Esophagus squamous epithelium (tissue), 5 donors: ENCODE measurements around the gene PAXX. TPM values are rescaled to one million over a fixed set of nuclear protein-coding genes. Genes with fewer than 3 reads are reported as not detected.

Source experiments
- DNase-seq: peaks from one replicate; lab custom pipeline; 2025; lab: John Stamatoyannopoulos, UW
- H3K27ac ChIP-seq, 4 donors: fragments of 200-600 bp; sonication (generic); one replicate each; pipeline ENCODE4 v1.5.1; 2016 to 2019; ENCODE audit warnings: mild to moderate bottlenecking in 1 of 4
- H3K27me3 ChIP-seq, 4 donors: fragments of 200-600 bp; sonication (generic); 1 replicate in 3 of 4; 2 replicates in 1 of 4; pipeline versions ENCODE4 v1.5.1 to v1.6.0; 2017 to 2021; ENCODE audit warnings: antibody characterized with exemption in 1 of 4
- H3K36me3 ChIP-seq, 3 donors: fragments of 200-600 bp; sonication (generic); one replicate each; pipeline ENCODE4 v1.5.1; 2016 to 2019
- H3K4me1 ChIP-seq, 3 donors: fragments of 200-600 bp; sonication (generic); one replicate each; pipeline ENCODE4 v1.5.1; 2017 to 2019
- H3K4me3 ChIP-seq, 4 donors: fragments of 200-600 bp; sonication (generic); 1 replicate in 3 of 4; 2 replicates in 1 of 4; pipeline ENCODE4 v1.5.1; 2016 to 2019; ENCODE audit warnings: mild to moderate bottlenecking in 2 of 4, moderate library complexity in 1 of 4
- H3K9me3 ChIP-seq, 3 donors: fragments of 200-600 bp; sonication (generic); one replicate each; pipeline ENCODE4 v1.5.1; 2016 to 2019
- POLR2A ChIP-seq, 4 donors: fragments of 450-650 bp; IDR thresholded peaks; one replicate each; pipeline ENCODE4 v1.6.1; 2017; ENCODE audit warnings: antibody characterized with exemption in 4 of 4, mild to moderate bottlenecking in 4 of 4, moderate library complexity in 3 of 4
- WGBS, 2 donors: methylation state at CpG; one replicate each; pipeline ENCODE4 v1.1.5; 2018; 5-methylcytosine and 5-hydroxymethylcytosine counted together
- intact Hi-C: fragments of 100-400 bp; cut with DNase I; formaldehyde crosslinking; loops from one replicate; pipeline ENCODE4 v1.15.0; 2022
- total RNA-seq, 4 donors: library from RNA; depleted of rRNA; stranded (reverse); fragments of >200 nt; gene quantifications; one replicate each; pipeline ENCODE4 v1.1.0, GENCODE V29; 2016
- TF ChIP-seq, protein P1 (sequence below), 6 experiments: fragments of 450-650 bp in 4 of 6; fragments of 200-600 bp in 2 of 6; sonication (generic) in 2 of 6; IDR thresholded peaks; one replicate each; pipeline ENCODE4 v1.5.1; 2016 to 2019; ENCODE audit warnings: antibody characterized with exemption in 6 of 6, mild to moderate bottlenecking in 4 of 6, moderate library complexity in 4 of 6
- donor health status: DM: yes; HTN: yes; CAD: no.

The PAXX gene
- total RNA-seq, 4 donors from 2014 or later, result 18.3 to 56.3 (median 49.6) TPM

DNA sequence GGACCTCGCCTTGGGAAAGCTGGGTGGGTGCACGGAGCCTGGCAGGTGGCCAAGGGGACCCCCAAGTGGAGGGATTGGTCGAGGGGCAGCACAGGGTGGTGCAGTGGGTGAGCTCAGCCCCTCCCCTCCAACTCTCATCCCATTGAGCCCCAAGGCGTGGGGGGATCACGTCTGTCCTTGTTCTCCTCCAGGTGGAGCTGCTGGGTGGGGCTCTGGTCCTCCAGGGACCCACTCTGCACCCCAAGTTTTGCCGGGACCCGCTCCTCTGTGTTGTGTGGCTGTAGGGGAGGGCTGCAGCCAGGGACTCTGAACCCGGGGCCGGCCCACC is 43.2 kb downstream of the PAXX start:
- no peak for DNase-seq
- Histone ChIP-seq H3K4me3 (peak overlapping the region in 1 of 4 donors; percentile 26), H3K36me3 (peaks cover 0 to 19% (median 5%) of the 10 kb centered on the region in 3 donors), H3K9me3 (no peaks in the 10 kb centered on the region), H3K27me3 (peaks cover 0 to 11% (median 0%) of the 10 kb centered on the region in 4 donors), H3K4me1 (peaks cover 14 to 36% (median 20%) of the 10 kb centered on the region in 3 donors), H3K27ac (peak overlapping the region in 1 of 4 donors; percentile 54)
- intact Hi-C loops, result no loop called here
- 0% methylated on average over 3 of the region's 9 CpGs for WGBS, 2 donors
- TF ChIP-seq, protein P1, sequence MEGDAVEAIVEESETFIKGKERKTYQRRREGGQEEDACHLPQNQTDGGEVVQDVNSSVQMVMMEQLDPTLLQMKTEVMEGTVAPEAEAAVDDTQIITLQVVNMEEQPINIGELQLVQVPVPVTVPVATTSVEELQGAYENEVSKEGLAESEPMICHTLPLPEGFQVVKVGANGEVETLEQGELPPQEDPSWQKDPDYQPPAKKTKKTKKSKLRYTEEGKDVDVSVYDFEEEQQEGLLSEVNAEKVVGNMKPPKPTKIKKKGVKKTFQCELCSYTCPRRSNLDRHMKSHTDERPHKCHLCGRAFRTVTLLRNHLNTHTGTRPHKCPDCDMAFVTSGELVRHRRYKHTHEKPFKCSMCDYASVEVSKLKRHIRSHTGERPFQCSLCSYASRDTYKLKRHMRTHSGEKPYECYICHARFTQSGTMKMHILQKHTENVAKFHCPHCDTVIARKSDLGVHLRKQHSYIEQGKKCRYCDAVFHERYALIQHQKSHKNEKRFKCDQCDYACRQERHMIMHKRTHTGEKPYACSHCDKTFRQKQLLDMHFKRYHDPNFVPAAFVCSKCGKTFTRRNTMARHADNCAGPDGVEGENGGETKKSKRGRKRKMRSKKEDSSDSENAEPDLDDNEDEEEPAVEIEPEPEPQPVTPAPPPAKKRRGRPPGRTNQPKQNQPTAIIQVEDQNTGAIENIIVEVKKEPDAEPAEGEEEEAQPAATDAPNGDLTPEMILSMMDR (IDR thresholded peaks at IDR 0.05), result no peak
- no peak for TF ChIP-seq POLR2A (IDR thresholded peaks at IDR 0.05)

DNA sequence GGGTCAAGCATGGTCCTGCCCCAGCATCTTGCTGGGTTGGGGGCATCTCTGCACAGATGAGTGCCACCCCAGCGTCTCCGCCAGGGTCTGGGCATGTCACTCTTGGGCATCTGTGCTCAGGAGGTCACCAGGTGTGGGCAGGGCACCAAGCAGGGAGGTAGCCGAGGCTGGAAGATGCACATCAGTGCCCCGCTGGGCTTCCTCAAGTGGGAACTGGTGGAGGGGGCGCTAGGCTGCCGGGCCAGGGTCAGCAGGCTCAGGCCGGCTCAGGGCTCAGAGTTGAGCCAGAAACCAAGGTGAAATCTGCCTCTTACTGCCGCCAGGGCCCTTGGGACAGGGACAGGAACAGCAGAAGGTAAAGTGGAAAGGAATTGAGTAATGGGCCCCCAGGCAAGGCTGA is 43.7 kb downstream of the PAXX start:
- intact Hi-C loops, result no loop called here
- H3K9me3 ChIP-seq, result no peaks in the 10 kb centered on the region

DNA sequence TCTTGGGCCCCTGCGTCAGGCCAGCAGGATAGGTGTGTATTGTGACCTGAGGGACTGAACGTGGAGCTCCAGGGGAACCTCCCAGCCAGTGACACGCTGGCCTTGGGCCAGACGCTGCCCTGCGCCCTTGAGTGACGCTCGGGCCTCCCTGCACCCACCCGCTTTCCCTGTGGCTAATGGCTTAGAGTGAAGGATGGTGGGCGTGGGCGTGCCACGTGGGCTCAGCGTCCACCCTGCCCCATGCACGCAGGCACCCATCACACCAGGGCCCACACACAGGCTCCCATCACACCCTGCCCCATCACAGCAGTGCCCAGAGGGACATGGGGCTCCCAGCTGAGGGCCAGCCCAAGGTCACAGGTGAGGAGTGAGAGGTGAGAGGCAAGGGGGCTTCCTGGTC is 44.8 kb downstream of the PAXX start:
- no peaks in the 10 kb centered on the region for H3K9me3 ChIP-seq
- peaks cover 14 to 26% (median 15%) of the 10 kb centered on the region in 3 donors for H3K4me1 ChIP-seq
- H3K27ac ChIP-seq, result no peak overlapping the region
- peaks cover 0 to 23% (median 5%) of the 10 kb centered on the region in 3 donors for H3K36me3 ChIP-seq
- DNase-seq, result no peak
- 59 to 80% methylated on average over 3 to 12 of the region's 13 CpGs for WGBS, 2 donors
- peaks cover 0 to 11% (median 0%) of the 10 kb centered on the region in 4 donors for H3K27me3 ChIP-seq
- H3K4me3 ChIP-seq, result no peak overlapping the region
- intact Hi-C loops, result no loop called here
- TF ChIP-seq, protein P1 (IDR thresholded peaks at IDR 0.05), result no peak
- no peak for TF ChIP-seq POLR2A (IDR thresholded peaks at IDR 0.05)

More for the DNA sequence above, 43.7 kb downstream of the PAXX start:
- H3K27ac ChIP-seq, result no peak overlapping the region
- no peak overlapping the region for H3K4me3 ChIP-seq
- peaks cover 0 to 23% (median 5%) of the 10 kb centered on the region in 3 donors for H3K36me3 ChIP-seq
- DNase-seq, result no peak
- whole genome bisulfite sequencing, 2 donors, result no CpG with 5 or more reads among the region's 8 CpGs
- H3K4me1 ChIP-seq, result peaks cover 14 to 36% (median 15%) of the 10 kb centered on the region in 3 donors
- H3K27me3 ChIP-seq, result peaks cover 0 to 11% (median 0%) of the 10 kb centered on the region in 4 donors
- TF ChIP-seq, protein P1 (IDR thresholded peaks at IDR 0.05), result no peak
- TF ChIP-seq POLR2A (IDR thresholded peaks at IDR 0.05), result no peak

DNA sequence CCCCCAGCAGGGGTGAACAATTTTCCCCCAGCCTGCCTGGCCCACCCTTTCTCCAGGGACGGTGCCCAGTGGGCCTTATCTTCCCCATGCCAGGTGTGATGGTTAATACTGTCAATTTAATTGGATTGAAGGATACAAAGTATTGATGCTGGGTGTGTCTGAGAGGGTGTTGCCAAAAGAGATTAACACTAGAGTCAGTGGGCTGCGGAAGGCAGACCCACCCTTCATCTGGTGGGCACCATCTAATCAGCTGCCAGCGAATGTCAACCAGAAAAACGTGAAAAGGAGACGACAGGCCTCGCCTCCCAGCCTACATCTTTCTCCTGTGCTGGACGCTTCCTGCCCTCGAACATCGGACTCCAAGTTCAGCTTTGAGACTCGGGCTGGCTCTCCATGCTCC is 45.3 kb downstream of the PAXX start:
- Histone ChIP-seq H3K4me1 (peaks cover 14 to 25% (median 15%) of the 10 kb centered on the region in 3 donors), H3K36me3 (peaks cover 0 to 23% (median 5%) of the 10 kb centered on the region in 3 donors), H3K4me3 (no peak overlapping the region), H3K27ac (no peak overlapping the region), H3K27me3 (peaks cover 0 to 11% (median 0%) of the 10 kb centered on the region in 4 donors), H3K9me3 (no peaks in the 10 kb centered on the region)
- intact Hi-C loops, result no loop called here
- 85 to 89% methylated on average over 8 to 9 of the region's 10 CpGs for WGBS, 2 donors
- no peak for DNase-seq
- TF ChIP-seq, protein P1 (IDR thresholded peaks at IDR 0.05), result no peak
- no peak for TF ChIP-seq POLR2A (IDR thresholded peaks at IDR 0.05)

DNA sequence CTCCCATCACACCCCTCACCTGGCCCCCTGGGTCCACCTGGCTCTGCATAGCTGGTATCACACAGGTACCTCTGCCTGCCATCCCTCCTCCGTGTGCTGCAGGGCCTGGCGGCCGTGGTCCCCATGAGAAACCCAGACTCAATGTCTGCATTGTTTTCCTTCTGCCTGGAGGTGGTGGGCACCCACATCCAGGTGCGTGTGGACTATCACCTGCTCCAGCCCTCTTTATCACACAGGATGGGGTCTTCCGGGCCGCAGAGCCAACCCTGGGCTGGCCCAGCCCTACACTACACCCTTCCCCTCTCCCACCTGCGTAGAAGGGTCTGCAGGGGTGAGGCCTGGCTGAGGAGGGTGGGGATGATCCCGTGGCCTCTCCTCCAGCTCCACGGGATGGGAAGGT is 46.7 kb downstream of the PAXX start:
- TF ChIP-seq, protein P1 (IDR thresholded peaks at IDR 0.05), result no peak
- no peak for TF ChIP-seq POLR2A (IDR thresholded peaks at IDR 0.05)
- no peak for DNase-seq
- no peak overlapping the region for H3K27ac ChIP-seq
- H3K4me3 ChIP-seq, result no peak overlapping the region
- H3K27me3 ChIP-seq, result peaks cover 0 to 19% (median 0%) of the 10 kb centered on the region in 4 donors
- H3K36me3 ChIP-seq, result peaks cover 0 to 23% (median 5%) of the 10 kb centered on the region in 3 donors
- no peaks in the 10 kb centered on the region for H3K9me3 ChIP-seq
- intact Hi-C loops, result no loop called here
- WGBS, 2 donors, result 57% methylated on average over 3 of the region's 9 CpGs; no CpG with 5 or more reads in 1 of the 2 donors
- H3K4me1 ChIP-seq, result peaks cover 14 to 32% (median 17%) of the 10 kb centered on the region in 3 donors
